T47D (cell line): ENCODE data around the gene NET1.
"Not testable (repeated sequence)": the region's sequence is repeated elsewhere in the genome, so short reads cannot be mapped to it uniquely, and the experiment has no call there.

Experiments used
- DNase-seq, 2 experiments: peaks; one replicate each; pipeline versions ENCODE4 v3.0.0 to v3.0.0-alpha.2; 2011 to 2012; ENCODE audit warnings: low read depth in 1 of 2, low spot score in 1 of 2
- JUND ChIP-seq: IDR thresholded peaks from 2 replicates; pipeline ENCODE4 v1.6.1; 2012; ENCODE audit warnings: low read depth
- in situ Hi-C: cut with HindIII; loops from 2 replicates; pipeline ENCODE4 v1.10.0; 2016; ENCODE audit warnings: low sequenced_read_pairs, low pct_unique_long_range_greater_than_20kb

NET1 gene

GRCh38 chr10:5465976-5466450, 53.7 kb downstream of the NET1 start:
- in situ Hi-C loops: no loop called here
- TF ChIP-seq JUND: no peak
- no peak for DNase-seq

- TF ChIP-seq JUND: no peak
- peak; percentile 65 to 88 for DNase-seq
- in situ Hi-C loops: no loop called here
Observed at GRCh38 chr10:5466451-5467206, 54.3 kb downstream of the NET1 start.

- DNase-seq: peak in 1 of 2 experiments; percentile 9
- TF ChIP-seq JUND: no peak
- in situ Hi-C loops: no loop called here
Observed at GRCh38 chr10:5467207-5467535, 54.8 kb downstream of the NET1 start.

DNA sequence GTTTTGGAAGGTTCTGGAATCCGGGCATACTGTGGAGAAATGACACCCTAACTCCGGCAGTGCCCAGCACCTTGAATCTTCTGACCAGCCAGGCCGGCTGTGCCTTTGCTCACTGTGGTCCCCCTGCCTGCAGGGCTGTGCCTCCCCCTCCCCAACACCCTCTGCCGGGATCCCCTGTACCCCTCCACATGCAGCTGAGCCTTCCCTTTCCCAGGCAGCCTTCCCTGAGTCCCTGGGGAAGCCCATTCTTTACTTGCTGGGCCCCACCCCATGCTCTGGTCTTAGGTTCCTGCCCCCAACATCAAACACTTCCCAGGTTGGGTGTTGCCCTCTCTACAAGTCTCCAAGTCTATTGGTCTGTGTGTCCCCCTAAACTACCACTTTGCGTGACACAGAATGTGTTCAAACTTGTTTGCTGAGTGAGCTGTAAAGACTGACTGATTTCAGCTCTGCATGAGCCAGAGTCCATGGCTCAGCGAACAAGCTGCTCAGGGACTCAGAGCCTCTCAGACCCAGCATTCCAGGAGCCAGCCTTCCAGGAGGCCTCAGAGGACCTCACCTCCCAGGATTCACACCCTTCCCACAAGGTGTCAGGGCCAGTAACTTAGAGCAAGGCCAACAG, 55.4 kb downstream of the NET1 start:
- TF ChIP-seq JUND: no peak
- in situ Hi-C loops: no loop called here
- DNase-seq: no peak

- no peak for DNase-seq
- no peak for TF ChIP-seq JUND
Observed at GRCh38 chr10:5468262-5469106, 56.1 kb downstream of the NET1 start.

GRCh38 chr10:5469353-5470061, 57.1 kb downstream of the NET1 start:
- no peak for TF ChIP-seq JUND
- in situ Hi-C loops: no loop called here
- no peak for DNase-seq

More at GRCh38 chr10:5468262-5469106, 56.1 kb downstream of the NET1 start:
- in situ Hi-C loops: no loop called here

- TF ChIP-seq JUND: no peak
- in situ Hi-C loops: no loop called here
- DNase-seq: no peak
Observed at GRCh38 chr10:5470062-5470751, 57.9 kb downstream of the NET1 start.

DNA sequence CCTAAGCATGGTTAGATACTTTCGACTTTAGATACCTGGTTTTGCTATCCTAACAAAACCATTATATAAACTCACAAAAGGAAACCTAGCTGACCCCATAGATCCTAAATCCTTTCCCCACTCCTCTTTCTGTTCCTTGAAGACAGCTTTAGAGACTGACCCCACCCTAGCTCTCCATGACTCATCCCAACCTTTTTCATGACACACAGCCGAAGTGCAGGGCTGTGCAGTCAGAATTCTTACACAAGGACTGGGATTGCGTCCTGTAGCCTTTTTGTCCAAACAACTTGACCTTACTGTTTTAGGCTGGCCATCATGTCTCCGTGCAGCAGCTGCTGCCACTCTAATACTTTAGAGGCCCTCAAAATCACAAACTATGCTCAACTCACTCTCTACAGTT, 62.3 kb downstream of the NET1 start:
- in situ Hi-C loops: not testable (repeated sequence)

DNA sequence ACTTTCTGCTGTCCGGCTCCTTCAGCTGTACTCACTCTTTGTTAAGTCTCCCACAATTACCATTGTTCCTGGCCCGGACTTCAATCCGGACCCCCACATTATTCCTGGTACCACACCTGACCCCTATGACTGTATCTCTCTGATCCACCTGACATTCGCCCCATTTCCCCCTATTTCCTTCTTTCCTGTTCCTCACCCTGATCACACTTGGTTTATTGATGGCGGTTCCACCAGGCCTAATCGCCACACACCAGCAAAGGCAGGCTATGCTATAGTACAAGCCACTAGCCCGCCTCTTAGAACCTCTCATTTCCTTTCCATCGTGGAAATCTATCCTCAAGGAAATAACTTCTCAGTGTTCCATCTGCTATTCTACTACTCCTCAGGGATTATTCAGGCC, 62.7 kb downstream of the NET1 start:
- in situ Hi-C loops, DNase-seq: not testable (repeated sequence)

More for the DNA sequence above, 62.3 kb downstream of the NET1 start:
- not testable (repeated sequence) for DNase-seq

DNA sequence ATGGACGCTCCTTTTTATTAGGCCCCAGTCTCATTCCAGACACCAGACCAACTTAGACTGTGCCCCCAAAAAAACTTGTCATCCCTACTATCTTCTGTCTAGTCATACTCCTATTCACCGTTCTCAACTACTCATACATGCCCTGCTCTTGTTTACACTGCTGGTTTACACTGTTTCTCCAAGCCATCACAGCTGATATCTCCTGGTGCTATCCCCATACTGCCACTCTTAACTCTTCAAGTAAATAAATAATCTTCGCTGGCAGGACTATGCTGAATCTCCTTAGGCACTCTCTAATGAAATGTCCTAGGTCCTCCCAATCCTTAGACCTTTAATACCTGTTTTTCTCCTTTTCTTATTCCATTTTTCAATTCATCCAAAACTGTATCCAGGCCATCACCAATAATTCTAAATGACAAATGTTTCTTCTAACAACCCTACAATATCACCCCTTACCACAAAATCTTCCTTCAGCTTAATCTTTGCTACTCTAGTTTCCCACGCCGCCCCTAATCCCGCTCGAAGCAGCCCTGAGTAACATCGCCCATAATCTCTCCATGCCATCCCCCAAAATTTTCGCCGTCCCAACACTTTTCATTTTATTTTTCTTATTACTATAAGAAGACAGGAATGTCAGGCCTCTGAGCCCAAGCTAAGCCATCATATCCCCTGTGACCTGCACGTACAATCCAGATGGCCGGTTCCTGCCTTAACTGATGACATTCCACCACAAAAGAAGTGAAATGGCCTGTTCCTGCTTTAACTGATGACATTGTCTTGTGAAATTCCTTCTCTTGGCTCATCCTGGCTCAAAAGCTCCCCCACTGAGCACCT, 63.8 kb downstream of the NET1 start:
- in situ Hi-C loops, DNase-seq: not testable (repeated sequence)

GRCh38 chr10:5476918-5477525, 64.7 kb downstream of the NET1 start:
- in situ Hi-C loops: no loop called here

More at GRCh38 chr10:5476918-5477525, 64.7 kb downstream of the NET1 start:
- DNase-seq: no peak
- TF ChIP-seq JUND: no peak
